Neutrophil (primary cell): ENCODE measurements around the gene G6PD.

Experiments
- H3K27ac ChIP-seq: fragments of 200-600 bp; sonication (generic); 2 replicates; pipeline ENCODE4 v1.5.1; 2016; ENCODE audit warnings: mild to moderate bottlenecking, moderate library complexity
- H3K27me3 ChIP-seq: fragments of 200-600 bp; sonication (generic); 2 replicates; pipeline ENCODE4 v1.6.0; 2016; ENCODE audit warnings: mild to moderate bottlenecking
- H3K36me3 ChIP-seq: fragments of 200-600 bp; sonication (generic); 2 replicates; pipeline ENCODE4 v1.5.1; 2017
- H3K4me1 ChIP-seq, 2 experiments: fragments of 200-600 bp in 1 of 2; sonication (generic) in 1 of 2; 1 replicate in 1 of 2; 2 replicates in 1 of 2; pipeline versions ENCODE4 v1.5.1 to v1.6.1; 2013 to 2016; ENCODE audit warnings: low read depth in 1 of 2, low read length in 1 of 2, mild to moderate bottlenecking in 1 of 2, moderate library complexity in 1 of 2; ENCODE audit not compliant: control insufficient read depth in 1 of 2, insufficient read depth in 1 of 2
- H3K4me3 ChIP-seq, 2 experiments: fragments of 200-600 bp in 1 of 2; sonication (generic) in 1 of 2; 1 replicate in 1 of 2; 2 replicates in 1 of 2; pipeline ENCODE4 v1.5.1; 2013 to 2016; ENCODE audit warnings: low read depth in 1 of 2, low read length in 1 of 2, mild to moderate bottlenecking in 1 of 2, moderate library complexity in 1 of 2
- H3K9me3 ChIP-seq: fragments of 200-600 bp; sonication (generic); 2 replicates; pipeline ENCODE4 v1.5.1; 2016
- TF ChIP-seq, protein P1 (sequence below): fragments of 200-600 bp; sonication (generic); IDR thresholded peaks from 2 replicates; pipeline ENCODE4 v1.5.1; 2016; ENCODE audit warnings: antibody characterized with exemption

Gene G6PD

GRCh38 chrX:154483325-154483724 is 63.3 kb downstream of the G6PD start:
- no peaks in the 10 kb centered on the region for H3K9me3 ChIP-seq
- no peak overlapping the region for H3K27ac ChIP-seq
- peaks cover 29 to 34% of the 10 kb centered on the region in 2 experiments for H3K4me1 ChIP-seq
- TF ChIP-seq, protein P1, sequence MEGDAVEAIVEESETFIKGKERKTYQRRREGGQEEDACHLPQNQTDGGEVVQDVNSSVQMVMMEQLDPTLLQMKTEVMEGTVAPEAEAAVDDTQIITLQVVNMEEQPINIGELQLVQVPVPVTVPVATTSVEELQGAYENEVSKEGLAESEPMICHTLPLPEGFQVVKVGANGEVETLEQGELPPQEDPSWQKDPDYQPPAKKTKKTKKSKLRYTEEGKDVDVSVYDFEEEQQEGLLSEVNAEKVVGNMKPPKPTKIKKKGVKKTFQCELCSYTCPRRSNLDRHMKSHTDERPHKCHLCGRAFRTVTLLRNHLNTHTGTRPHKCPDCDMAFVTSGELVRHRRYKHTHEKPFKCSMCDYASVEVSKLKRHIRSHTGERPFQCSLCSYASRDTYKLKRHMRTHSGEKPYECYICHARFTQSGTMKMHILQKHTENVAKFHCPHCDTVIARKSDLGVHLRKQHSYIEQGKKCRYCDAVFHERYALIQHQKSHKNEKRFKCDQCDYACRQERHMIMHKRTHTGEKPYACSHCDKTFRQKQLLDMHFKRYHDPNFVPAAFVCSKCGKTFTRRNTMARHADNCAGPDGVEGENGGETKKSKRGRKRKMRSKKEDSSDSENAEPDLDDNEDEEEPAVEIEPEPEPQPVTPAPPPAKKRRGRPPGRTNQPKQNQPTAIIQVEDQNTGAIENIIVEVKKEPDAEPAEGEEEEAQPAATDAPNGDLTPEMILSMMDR: no peak
- H3K27me3 ChIP-seq: no peaks in the 10 kb centered on the region
- H3K4me3 ChIP-seq: no peak overlapping the region
- no peaks in the 10 kb centered on the region for H3K36me3 ChIP-seq

- TF ChIP-seq, protein P1: no peak
- Histone ChIP-seq H3K27me3 (no peaks in the 10 kb centered on the region), H3K27ac (no peak overlapping the region), H3K4me1 (peaks cover 29 to 38% of the 10 kb centered on the region in 2 experiments), H3K36me3 (no peaks in the 10 kb centered on the region), H3K9me3 (no peaks in the 10 kb centered on the region), H3K4me3 (no peak overlapping the region)
Observed at GRCh38 chrX:154482786-154483185, 63.9 kb downstream of the G6PD start.

GRCh38 chrX:154481911-154482601 is 64.6 kb downstream of the G6PD start:
- Histone ChIP-seq H3K4me1 (peaks cover 27 to 34% of the 10 kb centered on the region in 2 experiments), H3K36me3 (no peaks in the 10 kb centered on the region), H3K4me3 (no peak overlapping the region), H3K9me3 (no peaks in the 10 kb centered on the region), H3K27ac (no peak overlapping the region), H3K27me3 (no peaks in the 10 kb centered on the region)
- TF ChIP-seq, protein P1: no peak
